ENCODE data around the gene OCLN. TPM values are rescaled to one million over a fixed set of nuclear protein-coding genes. Genes with fewer than 3 reads are reported as not detected.
"Not testable (repeated sequence)": the region's sequence is repeated elsewhere in the genome, so short reads cannot be mapped to it uniquely, and the experiment has no call there.

The OCLN gene
- total RNA-seq, 2 experiments from 2014 or later = 2.6 to 3.3 TPM

- H3K9me3 Mint-ChIP-seq; POLR2A ChIA-PET; H3K27ac Mint-ChIP-seq; H3K4me3 Mint-ChIP-seq; H3K4me1 Mint-ChIP-seq; H3K36me3 Mint-ChIP-seq; DNase-seq; H3K27me3 Mint-ChIP-seq; ATAC-seq (ENCODE audit: low read depth): not testable (repeated sequence)
These were observed 75.5 kb downstream of the OCLN start for GRCh38 chr5:69568072-69568471.

- POLR2A ChIA-PET; H3K4me1 Mint-ChIP-seq; H3K9me3 Mint-ChIP-seq; H3K27me3 Mint-ChIP-seq; H3K27ac Mint-ChIP-seq; H3K4me3 Mint-ChIP-seq; H3K36me3 Mint-ChIP-seq; ATAC-seq (ENCODE audit: low read depth); DNase-seq: not testable (repeated sequence)
These were observed 90.8 kb downstream of the OCLN start for GRCh38 chr5:69583356-69583755.

GRCh38 chr5:69596114-69596840 lies 103.7 kb downstream of the OCLN start:
- POLR2A ChIA-PET; H3K4me1 Mint-ChIP-seq; ATAC-seq (ENCODE audit: low read depth); DNase-seq; H3K9me3 Mint-ChIP-seq; H3K36me3 Mint-ChIP-seq; H3K27me3 Mint-ChIP-seq; H3K27ac Mint-ChIP-seq; H3K4me3 Mint-ChIP-seq: not testable (repeated sequence)

- H3K4me1 Mint-ChIP-seq; DNase-seq; H3K9me3 Mint-ChIP-seq; ATAC-seq (ENCODE audit: low read depth); H3K27ac Mint-ChIP-seq; H3K36me3 Mint-ChIP-seq; H3K4me3 Mint-ChIP-seq; H3K27me3 Mint-ChIP-seq; POLR2A ChIA-PET: not testable (repeated sequence)
These were observed 109.4 kb downstream of the OCLN start for GRCh38 chr5:69601947-69602346.

GRCh38 chr5:69606839-69607238 lies 114.2 kb downstream of the OCLN start:
- H3K36me3 Mint-ChIP-seq; H3K27ac Mint-ChIP-seq; ATAC-seq (ENCODE audit: low read depth); POLR2A ChIA-PET; H3K4me1 Mint-ChIP-seq; H3K27me3 Mint-ChIP-seq; H3K9me3 Mint-ChIP-seq; DNase-seq; H3K4me3 Mint-ChIP-seq: not testable (repeated sequence)

Other genes with a start within 250 kb of the OCLN start
- 10 to 100 TPM in 1 of 2 experiments, 1 to 10 TPM in 1; 8.3 to 12.0 TPM for gene CCDC125, start 160.0 kb upstream of the OCLN start, total RNA-seq
- 10 to 100 TPM; 24.7 to 33.3 TPM for gene AK6, start 123.3 kb upstream of the OCLN start, total RNA-seq
- gene TAF9, start 123.3 kb upstream of the OCLN start, total RNA-seq = 10 to 100 TPM; 47.3 to 52.9 TPM
- 10 to 100 TPM; 25.8 to 28.2 TPM for gene RAD17, start 123.0 kb upstream of the OCLN start, total RNA-seq
- under 1 TPM; 0.42 to 0.43 TPM for gene MARVELD2, start 77.7 kb upstream of the OCLN start, total RNA-seq
- 10 to 100 TPM; 33.4 to 33.8 TPM for gene GTF2H2C, start 67.4 kb downstream of the OCLN start, total RNA-seq